Smooth muscle cell (in vitro differentiated cells): ENCODE data around the gene PSMA1. TPM values are rescaled to one million over a fixed set of nuclear protein-coding genes. Genes with fewer than 3 reads are reported as not detected.

Source experiments
- DNase-seq: peaks from one replicate; lab custom pipeline; 2025; ENCODE audit not compliant: unreplicated experiment; lab: John Stamatoyannopoulos, UW
- H2AFZ ChIP-seq: fragments of 200-600 bp; sonication (generic); 2 replicates; pipeline ENCODE4 v1.6.0; 2016; ENCODE audit warnings: antibody characterized with exemption, low read depth, mild to moderate bottlenecking
- H3F3A ChIP-seq: fragments of 200-600 bp; sonication (generic); 2 replicates; pipeline ENCODE4 v1.6.0; 2017; ENCODE audit warnings: antibody characterized with exemption, low read depth
- H3K27ac ChIP-seq: fragments of 200-600 bp; sonication (generic); 2 replicates; pipeline ENCODE4 v1.5.1; 2016; ENCODE audit warnings: low read depth, mild to moderate bottlenecking
- H3K27me3 ChIP-seq: fragments of 200-600 bp; sonication (generic); 2 replicates; pipeline ENCODE4 v1.6.1; 2016; ENCODE audit warnings: low read depth, mild to moderate bottlenecking
- H3K36me3 ChIP-seq: fragments of 200-600 bp; sonication (generic); 2 replicates; pipeline ENCODE4 v1.5.1; 2016; ENCODE audit warnings: low read depth
- H3K4me1 ChIP-seq: fragments of 200-600 bp; sonication (generic); 2 replicates; pipeline ENCODE4 v1.5.1; 2016; ENCODE audit warnings: low read depth
- H3K4me2 ChIP-seq: fragments of 200-600 bp; sonication (generic); 2 replicates; pipeline ENCODE4 v1.6.0; 2016; ENCODE audit warnings: mild to moderate bottlenecking
- H3K4me3 ChIP-seq: fragments of 200-600 bp; sonication (generic); 2 replicates; pipeline ENCODE4 v1.5.1; 2016; ENCODE audit warnings: mild to moderate bottlenecking
- H3K79me2 ChIP-seq: fragments of 200-600 bp; sonication (generic); 2 replicates; pipeline ENCODE4 v1.6.0; 2016; ENCODE audit warnings: low read depth, mild to moderate bottlenecking
- H3K9ac ChIP-seq: fragments of 200-600 bp; sonication (generic); 2 replicates; pipeline ENCODE4 v1.6.0; 2016; ENCODE audit warnings: low read depth
- H3K9me3 ChIP-seq: fragments of 200-600 bp; sonication (generic); replicated peaks from 2 replicates; pipeline ENCODE4 v1.5.1; 2016; ENCODE audit warnings: low read depth
- H4K20me1 ChIP-seq: fragments of 200-600 bp; sonication (generic); 2 replicates; pipeline ENCODE4 v1.6.0; 2016; ENCODE audit warnings: low read depth
- CTCF ChIP-seq: fragments of 200-600 bp; sonication (generic); IDR thresholded peaks from 2 replicates; pipeline ENCODE4 v1.5.1; 2017; ENCODE audit warnings: borderline replicate concordance, mild to moderate bottlenecking, antibody characterized with exemption; ENCODE audit not compliant: insufficient read depth, poor library complexity, severe bottlenecking
- WGBS: methylation state at CpG from one replicate; pipeline ENCODE4 v1.1.7; 2016; ENCODE audit warnings: low lambda C conversion rate; 5-methylcytosine and 5-hydroxymethylcytosine counted together
- polyA plus RNA-seq: library from polyadenylated mRNA; unstranded; fragments of >200 nt; fragmentation: Nextera tagmentation; extraction: Ambion mirVana; gene quantifications from 2 replicates; pipeline ENCODE4 v1.2.1, GENCODE V29; 2016
- total RNA-seq: library from RNA; depleted of rRNA; stranded (reverse); fragments of >200 nt; gene quantifications from 2 replicates; pipeline ENCODE4 v1.2.3, GENCODE V29; 2014

Gene PSMA1
- total and polyA plus RNA-seq, 2 experiments from 2014 or later, result 205 to 256 TPM

GRCh38 chr11:14539982-14540421, 19.8 kb upstream of the PSMA1 start:
- WGBS, result 79% methylated on average over 4 of the region's 4 CpGs
- no peaks in the 10 kb centered on the region for H3K79me2 ChIP-seq
- no peak overlapping the region for H3K4me2 ChIP-seq
- no peaks in the 10 kb centered on the region for H3K9me3 ChIP-seq
- H2AFZ ChIP-seq, result no peak overlapping the region
- TF ChIP-seq CTCF, result no peak
- H3K36me3 ChIP-seq, result no peaks in the 10 kb centered on the region
- peaks cover 12% of the 10 kb centered on the region for H3K4me1 ChIP-seq
- H3K9ac ChIP-seq, result no peak overlapping the region
- H3K27me3 ChIP-seq, result no peaks in the 10 kb centered on the region
- DNase-seq, result no peak
- H3F3A ChIP-seq, result no peaks in the 10 kb centered on the region
- H3K27ac ChIP-seq, result no peak overlapping the region
- H3K4me3 ChIP-seq, result no peak overlapping the region
- no peaks in the 10 kb centered on the region for H4K20me1 ChIP-seq

- H3K79me2 ChIP-seq, result no peaks in the 10 kb centered on the region
- no peak overlapping the region for H3K27ac ChIP-seq
- H3K4me3 ChIP-seq, result no peak overlapping the region
- H2AFZ ChIP-seq, result no peak overlapping the region
- H3K27me3 ChIP-seq, result no peaks in the 10 kb centered on the region
- H3K9ac ChIP-seq, result no peak overlapping the region
- no peaks in the 10 kb centered on the region for H4K20me1 ChIP-seq
- no peaks in the 10 kb centered on the region for H3K9me3 ChIP-seq
- H3K4me1 ChIP-seq, result peaks cover 12% of the 10 kb centered on the region
- 93% methylated on average over 3 of the region's 3 CpGs for WGBS
- H3K36me3 ChIP-seq, result no peaks in the 10 kb centered on the region
- no peak overlapping the region for H3K4me2 ChIP-seq
- H3F3A ChIP-seq, result no peaks in the 10 kb centered on the region
- no peak for DNase-seq
- TF ChIP-seq CTCF, result no peak
Observed at GRCh38 chr11:14538926-14539554, 18.9 kb upstream of the PSMA1 start.

GRCh38 chr11:14538271-14538925, 18.2 kb upstream of the PSMA1 start:
- DNase-seq, result no peak
- Histone ChIP-seq H3F3A (no peaks in the 10 kb centered on the region), H3K79me2 (no peaks in the 10 kb centered on the region), H3K27me3 (no peaks in the 10 kb centered on the region), H4K20me1 (no peaks in the 10 kb centered on the region), H3K4me1 (peaks cover 12% of the 10 kb centered on the region), H3K36me3 (no peaks in the 10 kb centered on the region), H3K9me3 (no peaks in the 10 kb centered on the region), H3K9ac (no peak overlapping the region), H3K4me2 (no peak overlapping the region), H2AFZ (no peak overlapping the region), H3K27ac (no peak overlapping the region), H3K4me3 (no peak overlapping the region)
- 83% methylated on average over 6 of the region's 6 CpGs for WGBS
- TF ChIP-seq CTCF, result no peak
